ENCODE results near the gene APBB2. TPM values are rescaled to one million over a fixed set of nuclear protein-coding genes. Genes with fewer than 3 reads are reported as not detected.

The APBB2 gene
- total and polyA plus RNA-seq, 2 of the 4 experiments (the other 2 are of a cell fraction): 47.9 to 75.5 TPM

DNA sequence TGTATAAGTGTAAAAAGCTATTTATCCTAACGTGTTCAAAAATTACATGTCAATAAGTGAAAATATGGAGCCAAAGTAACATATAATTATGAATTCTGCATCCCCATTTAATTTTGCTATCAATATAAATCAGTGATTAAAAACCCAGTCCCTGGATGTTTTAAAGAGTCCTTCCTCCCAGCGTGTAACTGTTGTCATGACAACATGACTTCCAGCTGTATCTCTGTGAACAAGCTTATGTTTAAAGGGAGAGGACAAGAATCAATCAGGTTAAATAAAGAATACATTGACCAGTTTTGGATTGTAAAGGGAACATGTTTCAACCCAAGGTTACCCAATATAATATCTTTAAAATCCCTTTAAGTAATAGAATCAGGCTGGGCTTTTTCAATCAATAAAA is 244.8 kb downstream of the APBB2 start:
- H2AK9ac ChIP-seq (replicated peaks; ENCODE audit: low read depth, low read length, poor library complexity): no peak overlapping the region
- in situ Hi-C loops (cut with MboI; ENCODE audit: low sequenced_read_pairs) (no loop called here), dilution Hi-C loops (cut with HindIII; ENCODE audit: low sequenced_read_pairs, unreplicated experiment) (no loop called here), intact Hi-C loops (cut with micrococcal nuclease) (no loop called here)
- H3K36me3 ChIP-seq (ENCODE audit: control insufficient read depth, insufficient read depth, low read length): peaks cover 2% of the 10 kb centered on the region; the same call in 1 of the 2 replicates
- ATAC-seq (ENCODE audit: low read depth) (no peak), DNase-seq (no peak)
- H3K79me1 ChIP-seq (ENCODE audit: low read depth in 1 of 2, low read length in 2 of 2): peaks cover 9 to 14% of the 10 kb centered on the region in 2 experiments; a peak in 3 of 4 replicates
- no peak overlapping the region for H4K8ac ChIP-seq (ENCODE audit: low read depth in 2 of 2, low read length in 2 of 2)
- no peak overlapping the region for H2BK120ac ChIP-seq (ENCODE audit: low read depth, low read length)
- H4K91ac ChIP-seq (ENCODE audit: insufficient read depth, low read depth, low read length): no peak overlapping the region
- H2AK5ac ChIP-seq (ENCODE audit: low read depth, low read length): no peak overlapping the region
- no CpG with 5 or more reads among the region's 2 CpGs for WGBS, 2 experiments (ENCODE audit: extremely low coverage in 2 of 2, insufficient read length in 1 of 2)
- H3K23ac ChIP-seq (ENCODE audit: low read depth, low read length): no peak overlapping the region
- H3K4me2 ChIP-seq (ENCODE audit: low read depth, low read length): no peak overlapping the region
- H3K18ac ChIP-seq (ENCODE audit: low read depth, low read length): no peak overlapping the region
- CTCF ChIA-PET: interaction anchor here (0.6 kb wide), 1 partner anchor 694 kb away, joined by 3 read pairs; no protein-coding TSS in a partner anchor
- peaks cover 5% of the 10 kb centered on the region for H3K9me1 ChIP-seq (ENCODE audit: insufficient read depth, low read length)
- H3K9me3 ChIP-seq (ENCODE audit: control insufficient read depth, insufficient read depth, low read length): peaks cover 3% of the 10 kb centered on the region
- no TSS peak for BruUV-seq (replicated peaks)
- H3K4me1 ChIP-seq (ENCODE audit: control insufficient read depth, insufficient read depth, low read length): peaks cover 14% of the 10 kb centered on the region
- H2BK5ac ChIP-seq (ENCODE audit: low read depth, low read length, poor library complexity, severe bottlenecking): no peak overlapping the region
- H3K14ac ChIP-seq (replicated peaks; ENCODE audit: low read depth, low read length): no peak overlapping the region
- H2BK15ac ChIP-seq (ENCODE audit: low read depth, low read length): no peak overlapping the region
- no peaks in the 10 kb centered on the region for H3K27me3 ChIP-seq (ENCODE audit: control insufficient read depth, insufficient read depth, low read length)
- no peak overlapping the region for H4K5ac ChIP-seq (ENCODE audit: low read depth, low read length)
- no peak overlapping the region for H3K27ac ChIP-seq (ENCODE audit: insufficient read depth, low read length)
- H3K4me3 ChIP-seq (ENCODE audit: insufficient read depth, low read depth, low read length): no peak overlapping the region
- H3K9ac ChIP-seq (ENCODE audit: low read depth, low read length): no peak overlapping the region
- 0 out of 2 replicates have a peak, but pooled peaks cover 2% of the 10 kb centered on the region for H4K20me1 ChIP-seq (ENCODE audit: insufficient read depth, low read length)
- H3K4ac ChIP-seq (ENCODE audit: low read depth, low read length): no peak overlapping the region
- no peak overlapping the region for H3K56ac ChIP-seq (ENCODE audit: extremely low read depth, insufficient read depth, low read length)
- no peak overlapping the region for H2BK20ac ChIP-seq (ENCODE audit: low read depth, low read length)
- no peak overlapping the region for H2AFZ ChIP-seq (replicated peaks; ENCODE audit: low read length, poor library complexity)
- POLR2A ChIA-PET (ENCODE audit: unreplicated experiment): interaction anchor here (0.5 kb wide), 1 partner anchor 134 kb away, joined by 7 read pairs; no protein-coding TSS in a partner anchor
- TF ChIP-seq RFX5 (IDR thresholded peaks at IDR 0.05; ENCODE audit: low read depth, low read length): no peak
- no peak for TF ChIP-seq SMC3 (IDR thresholded peaks at IDR 0.05; ENCODE audit: low read depth, low read length)
- TF ChIP-seq RAD21 (IDR thresholded peaks at IDR 0.05; ENCODE audit: low read length): no peak
- TF ChIP-seq CHD1 (IDR thresholded peaks at IDR 0.05; ENCODE audit: low read depth, low read length): no peak
- TF ChIP-seq FOS (IDR thresholded peaks at IDR 0.05; ENCODE audit: low read depth, low read length): no peak
- TF ChIP-seq RCOR1 (IDR thresholded peaks at IDR 0.05; ENCODE audit: insufficient replicate concordance, low read length): no peak
- TF ChIP-seq, protein P1, sequence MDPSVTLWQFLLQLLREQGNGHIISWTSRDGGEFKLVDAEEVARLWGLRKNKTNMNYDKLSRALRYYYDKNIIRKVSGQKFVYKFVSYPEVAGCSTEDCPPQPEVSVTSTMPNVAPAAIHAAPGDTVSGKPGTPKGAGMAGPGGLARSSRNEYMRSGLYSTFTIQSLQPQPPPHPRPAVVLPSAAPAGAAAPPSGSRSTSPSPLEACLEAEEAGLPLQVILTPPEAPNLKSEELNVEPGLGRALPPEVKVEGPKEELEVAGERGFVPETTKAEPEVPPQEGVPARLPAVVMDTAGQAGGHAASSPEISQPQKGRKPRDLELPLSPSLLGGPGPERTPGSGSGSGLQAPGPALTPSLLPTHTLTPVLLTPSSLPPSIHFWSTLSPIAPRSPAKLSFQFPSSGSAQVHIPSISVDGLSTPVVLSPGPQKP (IDR thresholded peaks at IDR 0.05; ENCODE audit: borderline replicate concordance, low read depth, low read length): no peak
- TF ChIP-seq POLR2A (IDR thresholded peaks at IDR 0.05; ENCODE audit: low read depth, low read length): no peak
- no peak for TF ChIP-seq MXI1 (IDR thresholded peaks at IDR 0.05; ENCODE audit: borderline replicate concordance, low read depth, low read length)
- TF ChIP-seq, protein P2, sequence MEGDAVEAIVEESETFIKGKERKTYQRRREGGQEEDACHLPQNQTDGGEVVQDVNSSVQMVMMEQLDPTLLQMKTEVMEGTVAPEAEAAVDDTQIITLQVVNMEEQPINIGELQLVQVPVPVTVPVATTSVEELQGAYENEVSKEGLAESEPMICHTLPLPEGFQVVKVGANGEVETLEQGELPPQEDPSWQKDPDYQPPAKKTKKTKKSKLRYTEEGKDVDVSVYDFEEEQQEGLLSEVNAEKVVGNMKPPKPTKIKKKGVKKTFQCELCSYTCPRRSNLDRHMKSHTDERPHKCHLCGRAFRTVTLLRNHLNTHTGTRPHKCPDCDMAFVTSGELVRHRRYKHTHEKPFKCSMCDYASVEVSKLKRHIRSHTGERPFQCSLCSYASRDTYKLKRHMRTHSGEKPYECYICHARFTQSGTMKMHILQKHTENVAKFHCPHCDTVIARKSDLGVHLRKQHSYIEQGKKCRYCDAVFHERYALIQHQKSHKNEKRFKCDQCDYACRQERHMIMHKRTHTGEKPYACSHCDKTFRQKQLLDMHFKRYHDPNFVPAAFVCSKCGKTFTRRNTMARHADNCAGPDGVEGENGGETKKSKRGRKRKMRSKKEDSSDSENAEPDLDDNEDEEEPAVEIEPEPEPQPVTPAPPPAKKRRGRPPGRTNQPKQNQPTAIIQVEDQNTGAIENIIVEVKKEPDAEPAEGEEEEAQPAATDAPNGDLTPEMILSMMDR (conservative IDR thresholded peaks at IDR 0.05; ENCODE audit: low read depth, low read length): no peak
- TF ChIP-seq CEBPB (IDR thresholded peaks at IDR 0.05; ENCODE audit: low read depth, low read length): no peak
- TF ChIP-seq, protein P3, sequence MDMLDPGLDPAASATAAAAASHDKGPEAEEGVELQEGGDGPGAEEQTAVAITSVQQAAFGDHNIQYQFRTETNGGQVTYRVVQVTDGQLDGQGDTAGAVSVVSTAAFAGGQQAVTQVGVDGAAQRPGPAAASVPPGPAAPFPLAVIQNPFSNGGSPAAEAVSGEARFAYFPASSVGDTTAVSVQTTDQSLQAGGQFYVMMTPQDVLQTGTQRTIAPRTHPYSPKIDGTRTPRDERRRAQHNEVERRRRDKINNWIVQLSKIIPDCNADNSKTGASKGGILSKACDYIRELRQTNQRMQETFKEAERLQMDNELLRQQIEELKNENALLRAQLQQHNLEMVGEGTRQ (IDR thresholded peaks at IDR 0.05; ENCODE audit: low read depth, low read length): no peak
- no peak for TF ChIP-seq BHLHE40 (IDR thresholded peaks at IDR 0.05; ENCODE audit: low read depth, low read length)
- no peak for TF ChIP-seq NFE2L2 (IDR thresholded peaks at IDR 0.05; ENCODE audit: low read depth, low read length)
- no peak for TF ChIP-seq MAZ (IDR thresholded peaks at IDR 0.05; ENCODE audit: borderline replicate concordance, low read depth, low read length)

All from IMR-90 (cell line).